ENCODE measurements around the gene BHLHE23.

- TF ChIP-seq GATA2 (IDR thresholded peaks at IDR 0.05; ENCODE audit: low read depth, low read length) (no peak), GATA3 (IDR thresholded peaks at IDR 0.05; ENCODE audit: low read depth, low read length) (no peak)
Observed at GRCh38 chr20:62967149-62967501, 39.6 kb downstream of the BHLHE23 start.
